Activated CD8-positive, alpha-beta memory T cell treated with anti-CD3 and anti-CD28 coated beads for 48 hours (primary cell): Measurements from ENCODE around the gene CDK18.

Experiments
- DNase-seq, 3 experiments: peaks; one replicate each; pipeline ENCODE4 v3.0.0-alpha.2; 2020; ENCODE audit warnings: low read depth in 2 of 3, low spot score in 2 of 3

Gene CDK18

DNA sequence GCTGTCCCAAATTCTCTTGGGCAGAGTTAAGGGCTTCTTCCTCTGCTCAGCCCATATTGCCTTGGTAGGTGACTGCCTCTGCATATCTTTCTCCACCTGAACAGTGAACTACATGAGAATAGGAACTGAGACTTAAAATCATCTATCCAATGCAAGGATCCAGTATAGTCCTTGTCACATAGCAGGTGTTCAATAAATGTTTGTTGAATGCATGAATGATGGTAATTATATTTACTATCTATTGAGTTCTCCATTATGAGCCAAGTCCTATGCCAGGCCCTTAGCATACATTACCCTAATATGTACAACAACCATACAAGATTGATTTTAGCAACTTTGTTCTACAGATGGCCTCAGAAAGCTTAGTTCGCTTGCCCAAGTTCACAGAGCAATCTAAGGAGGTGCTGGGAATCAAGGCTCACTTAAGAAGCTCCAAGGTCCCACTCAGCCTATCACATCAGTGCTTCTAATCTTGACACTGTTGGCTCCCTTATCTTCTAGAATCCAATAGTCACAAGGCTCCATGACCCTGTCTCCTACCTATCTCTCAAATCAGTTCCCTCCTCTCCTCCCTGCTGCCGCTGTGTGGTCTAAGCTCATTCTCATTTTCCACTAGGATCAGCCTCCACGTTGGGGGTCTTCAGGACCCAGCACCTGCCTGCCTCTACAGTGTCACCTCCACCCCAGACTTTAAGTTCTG, 2.2 kb upstream of the CDK18 start:
- DNase-seq: no peak

DNA sequence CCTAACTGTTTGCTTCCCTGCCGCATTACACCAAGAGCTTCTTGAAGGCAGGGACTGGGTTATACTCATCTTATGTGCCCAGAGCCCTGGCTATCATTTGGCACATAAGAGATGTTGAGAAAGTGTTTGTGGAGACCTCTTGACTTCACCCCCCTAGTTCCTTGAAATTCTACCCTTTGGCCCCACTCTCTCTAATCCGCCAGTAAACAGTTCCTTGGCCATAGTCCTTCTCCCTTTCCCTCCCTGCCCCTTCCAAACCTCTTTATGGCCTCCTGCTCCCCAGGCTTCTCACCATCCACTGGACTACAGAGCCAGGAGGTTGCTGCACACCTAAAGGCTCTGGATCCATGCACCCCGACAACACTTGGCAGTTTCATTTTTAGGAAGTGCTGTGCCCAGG, 1.5 kb upstream of the CDK18 start:
- DNase-seq: no peak

DNA sequence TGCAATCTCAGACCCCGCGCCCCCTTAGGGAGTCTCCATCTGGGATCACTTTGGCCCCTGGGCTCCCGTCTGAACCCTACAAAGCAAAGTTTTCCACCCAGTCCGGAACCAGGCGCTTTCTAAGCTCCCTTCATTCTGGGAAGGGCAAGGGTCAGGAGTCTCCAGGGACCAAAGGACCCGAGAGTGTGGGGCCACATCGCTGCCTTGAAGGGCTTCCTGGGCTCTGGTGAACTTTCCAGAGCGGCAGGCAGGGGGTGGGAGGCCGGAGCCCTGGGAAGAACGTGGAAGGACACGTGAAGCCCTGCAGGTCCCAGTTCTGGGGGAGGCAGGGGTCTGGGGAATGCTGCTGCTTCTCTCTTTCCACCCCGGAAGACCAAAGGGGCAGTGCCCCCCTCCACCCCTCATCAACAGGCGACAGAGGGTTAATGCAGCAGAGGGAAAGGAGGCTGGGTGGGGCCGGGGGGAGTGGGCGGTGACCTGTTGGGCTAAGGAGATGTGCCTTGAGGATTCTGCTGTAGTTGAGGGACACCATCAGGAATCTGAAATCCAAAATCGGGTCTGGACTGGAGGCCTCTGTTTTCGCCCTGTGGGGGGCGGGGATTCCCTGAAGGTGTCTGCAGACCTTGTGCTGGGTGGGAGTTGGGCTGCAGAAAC, 734 bp downstream of the CDK18 start:
- DNase-seq: no peak

GRCh38 chr1:205505791-205506190, 1.3 kb downstream of the CDK18 start:
- DNase-seq: no peak

GRCh38 chr1:205506409-205507200, 2.1 kb downstream of the CDK18 start:
- DNase-seq: no peak

- no peak for DNase-seq
These were observed 3.8 kb downstream of the CDK18 start for GRCh38 chr1:205508227-205508714.

DNA sequence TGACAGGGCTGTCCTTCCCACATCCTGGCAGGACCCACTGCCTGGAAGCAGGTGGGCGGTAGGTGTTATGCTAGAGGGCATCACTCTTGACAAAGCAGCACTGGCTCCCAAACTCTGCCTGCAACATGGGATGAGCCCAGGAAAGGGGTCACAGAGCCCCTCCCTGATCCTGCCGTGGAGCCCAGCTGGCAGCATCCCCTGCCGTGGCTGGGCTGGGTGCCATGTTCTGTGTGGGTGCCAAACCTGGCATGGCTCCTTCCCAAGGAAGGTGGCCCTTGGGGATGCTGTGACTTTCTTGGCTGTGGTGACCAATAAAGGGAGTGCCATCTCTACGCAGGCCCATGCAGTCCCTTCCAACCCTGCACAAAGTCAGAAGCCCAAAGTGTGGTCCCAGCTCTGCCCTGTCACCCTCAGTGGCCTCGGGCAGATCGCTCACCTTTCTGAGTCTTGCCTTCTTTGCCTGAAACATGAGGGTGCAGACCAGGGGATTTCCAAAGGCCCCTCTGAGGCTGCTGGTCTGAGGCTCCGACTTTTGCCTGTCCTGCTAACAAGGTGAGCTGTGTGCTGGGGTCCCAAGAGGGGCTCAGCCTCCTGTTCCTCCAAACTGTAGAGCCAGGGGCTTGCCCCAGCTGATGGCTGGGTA, 6.0 kb downstream of the CDK18 start:
- DNase-seq: no peak

DNA sequence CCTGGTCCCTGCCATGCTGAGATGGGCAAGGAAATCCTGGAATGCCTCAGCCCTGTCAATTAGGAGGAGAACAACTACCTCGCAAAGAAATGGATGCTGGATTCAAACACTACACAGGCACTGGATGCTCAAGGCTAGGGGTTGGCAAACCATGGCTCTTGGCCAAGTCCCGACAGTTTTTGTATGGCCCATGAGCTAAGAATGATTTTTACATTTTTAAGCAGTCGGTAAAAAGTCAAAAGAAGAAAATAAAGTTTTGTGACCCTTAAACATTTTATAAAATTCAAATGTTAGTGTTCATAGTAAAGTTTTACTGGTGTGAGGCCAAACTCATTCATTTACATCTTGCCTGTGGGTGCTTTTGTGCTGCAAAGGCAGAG, 6.5 kb downstream of the CDK18 start:
- no peak for DNase-seq

DNA sequence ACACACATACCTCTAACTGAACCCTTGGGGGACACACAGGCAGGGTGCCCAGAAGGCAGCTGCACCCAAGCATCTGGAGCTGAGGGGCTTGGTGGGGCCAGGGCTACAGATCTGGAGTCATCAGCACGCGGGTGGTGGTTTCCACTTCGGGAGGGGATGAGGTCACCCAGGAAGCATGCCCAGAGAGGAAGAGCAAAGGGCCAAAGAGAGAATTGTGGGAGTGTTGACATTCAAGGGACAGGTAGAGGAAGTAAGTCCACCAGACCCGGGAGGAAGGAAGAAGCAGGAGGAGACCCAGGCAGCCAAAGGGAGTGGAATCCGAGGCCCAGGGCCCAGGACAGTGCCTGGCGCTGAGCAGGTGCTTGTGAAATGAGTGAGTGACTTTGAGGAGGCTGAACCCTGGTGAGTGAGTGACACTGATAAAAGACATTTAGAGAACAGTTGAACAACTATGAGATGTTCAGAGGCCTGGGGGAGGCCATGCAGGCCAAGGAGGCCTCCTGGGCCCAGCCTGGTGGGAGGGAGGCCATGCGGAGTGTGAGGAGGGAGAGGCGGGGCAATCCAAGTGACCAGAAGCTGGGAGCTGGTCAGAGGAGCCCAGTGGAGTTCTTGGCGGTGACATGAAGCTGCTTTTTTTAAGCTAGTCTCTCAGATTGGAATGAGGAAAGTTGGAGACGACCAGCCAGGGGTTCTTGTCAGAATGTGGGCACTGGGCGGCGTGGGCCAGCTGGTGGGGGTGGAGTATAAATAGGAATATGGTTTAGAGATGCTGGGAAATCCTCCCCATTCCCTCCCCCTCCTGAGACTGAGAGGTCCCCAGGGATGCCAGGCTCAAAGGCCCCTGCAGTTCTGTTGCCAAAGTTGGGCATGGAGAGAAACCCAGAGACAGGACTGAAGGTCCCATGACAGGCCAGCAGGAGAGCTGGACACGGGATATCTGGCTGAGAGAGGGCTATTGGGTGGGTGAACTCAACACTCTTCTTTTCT, 7.9 kb downstream of the CDK18 start:
- no peak for DNase-seq

GRCh38 chr1:205513774-205514173, 9.3 kb downstream of the CDK18 start:
- no peak for DNase-seq

DNA sequence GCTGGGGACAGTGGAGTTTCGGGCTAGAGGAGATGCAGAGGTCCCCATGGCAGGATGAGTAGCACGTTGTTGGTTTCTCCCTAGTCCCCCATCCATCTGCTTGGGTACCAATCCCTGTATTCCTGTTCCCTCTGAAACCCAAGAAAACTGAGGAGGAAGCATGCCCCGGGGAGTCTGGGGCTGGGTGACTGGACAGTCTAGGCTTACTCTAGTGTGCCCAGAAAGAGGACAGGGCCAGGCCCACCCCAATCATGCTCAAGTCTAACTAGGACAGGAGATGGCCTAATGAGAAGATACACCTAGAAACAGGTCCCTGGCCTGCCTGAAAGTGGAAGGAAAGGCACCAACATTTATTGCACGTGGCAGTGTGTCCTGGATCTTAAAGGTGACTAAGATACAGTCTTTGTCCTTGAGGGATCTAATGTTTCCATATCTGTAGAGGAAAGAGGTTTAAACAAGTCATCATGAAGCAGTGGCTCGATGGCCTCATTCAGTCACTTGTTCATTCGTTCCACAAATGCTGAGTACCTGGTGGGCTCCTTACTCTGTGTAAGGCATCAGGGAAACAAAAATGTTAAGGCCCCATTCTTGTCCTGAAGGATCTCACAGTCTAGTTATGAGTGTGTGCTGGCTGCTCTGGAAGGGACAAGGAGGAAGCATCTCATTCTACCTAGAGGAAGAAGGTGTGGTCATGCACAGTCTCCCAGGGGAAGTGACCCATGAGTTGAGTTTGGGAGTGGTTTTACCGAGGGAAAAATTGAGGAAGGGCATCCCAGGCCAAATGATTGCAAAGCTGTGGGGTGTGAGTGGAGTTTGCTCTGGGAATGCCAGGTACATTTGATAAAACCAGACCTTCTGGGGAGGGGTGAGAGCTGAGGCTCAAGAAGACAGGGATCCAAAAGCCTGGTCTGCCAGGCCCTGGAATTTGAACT, 10.0 kb downstream of the CDK18 start:
- DNase-seq: no peak

DNA sequence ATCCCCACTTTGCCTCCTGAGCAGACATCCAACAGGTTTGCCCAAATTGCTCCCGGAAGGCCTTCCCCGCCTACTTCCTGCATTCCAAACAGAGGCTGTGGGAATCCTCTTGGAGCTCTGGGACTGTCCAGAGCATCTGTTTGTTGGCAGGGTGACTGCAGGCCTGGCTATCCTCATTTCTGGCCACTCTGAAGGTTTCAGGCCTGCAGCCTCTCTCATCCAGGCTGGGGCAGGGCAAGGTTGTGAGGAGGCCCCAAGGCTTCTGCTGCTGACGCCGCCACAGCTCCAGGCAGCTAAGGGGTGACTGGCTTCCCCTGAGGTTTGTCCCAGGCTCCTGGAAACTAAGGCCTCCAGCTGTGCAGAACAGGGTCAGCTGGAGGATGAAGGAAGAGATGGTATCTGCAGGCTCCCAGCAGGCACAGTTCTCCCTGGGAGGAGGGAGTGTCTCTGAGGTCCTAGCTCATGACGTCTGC, 11.3 kb downstream of the CDK18 start:
- no peak for DNase-seq

DNA sequence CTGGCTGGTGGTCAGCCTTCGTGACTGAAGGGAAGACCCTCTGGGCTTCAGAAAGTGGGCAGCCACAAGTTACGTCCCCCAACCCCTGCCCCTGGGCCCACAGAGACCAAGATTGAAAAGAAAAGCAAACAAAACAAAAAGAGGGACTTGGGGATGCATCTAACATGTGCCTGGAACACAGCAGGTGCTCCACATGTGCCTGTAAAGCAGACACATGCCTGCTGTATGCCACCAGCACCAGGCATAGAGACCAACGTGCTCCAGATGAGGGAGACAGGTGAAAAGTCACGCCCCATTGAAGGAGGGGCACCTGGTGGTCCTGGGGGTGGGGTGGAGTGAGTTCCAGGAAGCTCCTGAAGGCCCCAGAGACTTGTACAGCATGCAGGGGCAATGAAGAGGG, 11.9 kb downstream of the CDK18 start:
- DNase-seq: no peak

DNA sequence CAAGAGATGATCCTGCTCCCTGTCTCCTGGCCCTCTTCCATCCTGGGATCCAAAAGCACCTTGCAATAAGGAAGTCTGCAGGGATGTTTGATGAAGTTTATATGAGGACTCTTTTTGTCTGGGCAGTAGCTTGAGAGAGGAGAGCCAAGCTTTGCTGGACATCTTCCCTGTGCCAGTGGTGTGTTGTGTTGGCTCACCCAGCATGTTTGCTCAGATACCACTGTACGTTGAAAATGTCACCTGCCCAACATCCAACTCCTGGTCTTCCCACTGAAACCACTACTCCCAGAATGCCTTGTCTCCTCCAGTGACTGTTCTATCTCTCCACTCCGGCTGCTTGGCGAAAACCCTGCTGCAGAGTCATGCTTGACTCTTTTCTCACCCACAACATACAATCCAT, 12.8 kb downstream of the CDK18 start:
- DNase-seq: no peak

DNA sequence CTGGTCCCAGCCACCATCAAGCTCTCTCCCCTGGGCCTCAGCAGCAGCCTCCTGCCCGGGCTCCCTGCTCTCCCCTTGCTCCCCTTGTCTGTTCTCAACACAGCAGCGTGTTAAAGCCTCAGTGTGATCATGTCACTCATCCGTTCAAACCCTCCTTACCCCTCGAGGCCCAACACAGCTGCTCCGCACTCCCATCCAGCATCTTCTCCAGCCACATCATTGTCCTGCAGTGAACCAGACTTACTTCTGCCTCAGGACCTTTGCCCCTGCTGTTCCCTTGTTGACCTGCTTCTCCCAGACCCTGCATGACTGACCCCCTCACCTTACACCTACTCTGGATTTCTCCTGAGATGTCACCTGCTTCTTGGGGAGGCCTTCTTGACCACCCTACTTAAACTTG, 13.3 kb downstream of the CDK18 start:
- DNase-seq: no peak

- DNase-seq: no peak
These were observed 14.4 kb downstream of the CDK18 start for GRCh38 chr1:205518661-205519540.

DNA sequence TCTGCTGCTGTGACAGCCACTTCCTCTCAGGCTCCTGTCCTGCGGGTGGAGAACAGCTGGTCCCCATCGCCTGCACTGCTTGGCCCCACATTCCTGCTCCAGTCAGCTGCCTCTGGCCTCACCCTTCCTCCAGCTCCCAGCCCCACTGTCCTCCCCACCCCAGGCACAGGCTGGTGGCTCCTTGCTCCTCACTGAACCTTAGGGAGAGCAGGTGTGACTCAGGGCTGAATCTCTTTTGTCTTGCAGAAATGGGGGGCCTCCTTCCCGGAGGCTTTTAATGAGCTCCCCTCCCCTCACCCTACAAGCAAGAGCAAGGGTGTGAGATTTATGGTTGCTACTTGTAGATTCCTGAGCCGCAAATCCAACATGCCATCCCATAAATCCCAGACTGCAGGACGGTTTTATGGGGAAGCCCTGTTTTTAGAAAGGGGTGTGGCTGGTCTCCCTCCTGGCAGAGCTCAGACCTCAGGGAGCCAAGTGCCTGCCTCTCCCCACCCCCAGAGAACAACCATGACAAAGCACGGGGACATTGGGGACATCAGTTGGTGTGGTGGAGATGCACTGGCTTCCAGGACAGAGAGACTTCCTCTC, 15.2 kb downstream of the CDK18 start:
- no peak for DNase-seq

- no peak for DNase-seq
These were observed 16.2 kb downstream of the CDK18 start for GRCh38 chr1:205520709-205521108.
